Neural progenitor cell (in vitro differentiated cells): ENCODE data around the gene NINL. TPM values are rescaled to one million over a fixed set of nuclear protein-coding genes. Genes with fewer than 3 reads are reported as not detected.

Source experiments
- DNase-seq: peaks from one replicate; pipeline ENCODE4 v3.0.0-alpha.2; 2016; ENCODE audit warnings: low spot score
- H2AFZ ChIP-seq: fragments of 200-600 bp; sonication (generic); replicated peaks from 2 replicates; pipeline ENCODE4 v1.6.1; 2016; ENCODE audit warnings: antibody characterized with exemption
- H3F3A ChIP-seq: fragments of 200-600 bp; sonication (generic); 2 replicates; pipeline ENCODE4 v1.6.1; 2016; ENCODE audit warnings: antibody characterized with exemption, low read depth
- H3K27ac ChIP-seq: fragments of 200-600 bp; sonication (generic); 2 replicates; pipeline ENCODE4 v1.5.1; 2016; ENCODE audit warnings: mild to moderate bottlenecking
- H3K27me3 ChIP-seq: fragments of 200-600 bp; sonication (generic); 2 replicates; pipeline ENCODE4 v1.6.1; 2016; ENCODE audit warnings: mild to moderate bottlenecking, moderate library complexity
- H3K36me3 ChIP-seq: fragments of 200-600 bp; sonication (generic); 2 replicates; pipeline ENCODE4 v1.5.1; 2016
- H3K4me1 ChIP-seq: fragments of 200-600 bp; sonication (generic); 2 replicates; pipeline ENCODE4 v1.6.1; 2016; ENCODE audit warnings: mixed run types
- H3K4me2 ChIP-seq: fragments of 200-600 bp; sonication (generic); 2 replicates; pipeline ENCODE4 v1.6.1; 2016
- H3K4me3 ChIP-seq: fragments of 200-600 bp; sonication (generic); 2 replicates; pipeline ENCODE4 v1.5.1; 2016
- H3K79me2 ChIP-seq: fragments of 200-600 bp; sonication (generic); 2 replicates; pipeline ENCODE4 v1.6.1; 2016; ENCODE audit warnings: low read depth
- H3K9ac ChIP-seq: fragments of 200-600 bp; sonication (generic); 2 replicates; pipeline ENCODE4 v1.6.1; 2016
- H3K9me3 ChIP-seq: fragments of 200-600 bp; sonication (generic); 2 replicates; pipeline ENCODE4 v1.5.1; 2016; ENCODE audit warnings: low read depth
- H4K20me1 ChIP-seq: fragments of 200-600 bp; sonication (generic); 2 replicates; pipeline ENCODE4 v1.6.1; 2016; ENCODE audit warnings: low read depth
- H3K27ac Mint-ChIP-seq: 3 replicates; pipeline ENCODE4 v1.8.0; 2021; ENCODE audit warnings: mixed read lengths
- H3K27me3 Mint-ChIP-seq: 2 replicates; pipeline ENCODE4 v1.8.0; 2022; ENCODE audit warnings: low read depth, mild to moderate bottlenecking, inconsistent platforms, moderate library complexity, mixed read lengths; ENCODE audit not compliant: insufficient read depth
- H3K36me3 Mint-ChIP-seq: 3 replicates; pipeline ENCODE4 v1.8.0; 2021; ENCODE audit warnings: mixed read lengths
- H3K4me1 Mint-ChIP-seq: 3 replicates; pipeline ENCODE4 v1.8.0; 2021; ENCODE audit warnings: mixed read lengths
- H3K4me3 Mint-ChIP-seq: 3 replicates; pipeline ENCODE4 v1.8.0; 2021; ENCODE audit warnings: mild to moderate bottlenecking, moderate library complexity, mixed read lengths
- H3K9me3 Mint-ChIP-seq: 3 replicates; pipeline ENCODE4 v1.8.0; 2020; ENCODE audit warnings: mixed read lengths
- EZH2 ChIP-seq: fragments of 200-600 bp; sonication (generic); IDR thresholded peaks from 2 replicates; pipeline ENCODE4 v1.6.1; 2017; ENCODE audit warnings: antibody characterized with exemption, mild to moderate bottlenecking, moderate library complexity
- EZH2phosphoT487 ChIP-seq: fragments of 200-600 bp; sonication (generic); IDR thresholded peaks from 2 replicates; pipeline ENCODE4 v1.6.1; 2017; ENCODE audit warnings: antibody characterized with exemption
- total RNA-seq: library from RNA; depleted of rRNA; stranded (reverse); fragments of >200 nt; gene quantifications from 2 replicates; pipeline ENCODE4 v1.2.3, GENCODE V29; 2015; ENCODE audit warnings: low replicate concordance
- TF ChIP-seq, protein P1 (sequence below): fragments of 200-600 bp; sonication (generic); IDR thresholded peaks from 2 replicates; pipeline ENCODE4 v1.5.1; 2017; ENCODE audit warnings: antibody characterized with exemption, mild to moderate bottlenecking

NINL gene
- total RNA-seq, 1 donor from 2014 or later, result 21.5 TPM

DNA sequence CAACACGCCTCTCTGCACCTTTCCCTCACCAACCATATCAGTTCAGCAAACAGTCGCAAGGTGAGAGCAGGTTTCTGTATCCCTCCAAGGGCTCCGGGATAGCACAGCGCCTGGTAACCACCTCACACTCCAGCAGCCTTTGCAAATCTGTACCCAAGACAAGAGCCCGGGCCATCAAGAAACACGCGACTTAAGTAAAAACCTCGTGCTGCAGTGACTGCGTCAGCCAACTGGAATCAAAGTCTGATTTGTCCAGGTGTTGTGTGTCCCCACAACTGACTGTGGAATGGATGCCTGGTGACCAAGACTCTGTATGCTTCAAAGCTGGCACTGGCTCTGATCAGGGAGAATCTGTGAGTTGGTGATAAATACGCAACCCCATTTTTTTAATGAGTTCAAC is 74.1 kb downstream of the NINL start:
- Histone ChIP-seq H3K27ac (no peak overlapping the region), H3K4me3 (no peak overlapping the region), H3K9ac (no peak overlapping the region), H3K9me3 (peaks cover 3% of the 10 kb centered on the region), H4K20me1 (no peaks in the 10 kb centered on the region), H2AFZ (no peak overlapping the region), H3F3A (no peaks in the 10 kb centered on the region), H3K36me3 (peaks cover 3% of the 10 kb centered on the region), H3K79me2 (no peaks in the 10 kb centered on the region), H3K4me1 (no peaks in the 10 kb centered on the region), H3K4me2 (no peak overlapping the region), H3K27me3 (no peaks in the 10 kb centered on the region)
- H3K4me3 Mint-ChIP-seq, result no peak overlapping the region
- H3K4me1 Mint-ChIP-seq, result no peaks in the 10 kb centered on the region
- H3K27ac Mint-ChIP-seq, result no peak overlapping the region
- peaks cover 4% of the 10 kb centered on the region for H3K27me3 Mint-ChIP-seq
- peaks cover 73% of the 10 kb centered on the region for H3K36me3 Mint-ChIP-seq
- no peak for DNase-seq
- no peak for TF ChIP-seq EZH2
- TF ChIP-seq, protein P1, sequence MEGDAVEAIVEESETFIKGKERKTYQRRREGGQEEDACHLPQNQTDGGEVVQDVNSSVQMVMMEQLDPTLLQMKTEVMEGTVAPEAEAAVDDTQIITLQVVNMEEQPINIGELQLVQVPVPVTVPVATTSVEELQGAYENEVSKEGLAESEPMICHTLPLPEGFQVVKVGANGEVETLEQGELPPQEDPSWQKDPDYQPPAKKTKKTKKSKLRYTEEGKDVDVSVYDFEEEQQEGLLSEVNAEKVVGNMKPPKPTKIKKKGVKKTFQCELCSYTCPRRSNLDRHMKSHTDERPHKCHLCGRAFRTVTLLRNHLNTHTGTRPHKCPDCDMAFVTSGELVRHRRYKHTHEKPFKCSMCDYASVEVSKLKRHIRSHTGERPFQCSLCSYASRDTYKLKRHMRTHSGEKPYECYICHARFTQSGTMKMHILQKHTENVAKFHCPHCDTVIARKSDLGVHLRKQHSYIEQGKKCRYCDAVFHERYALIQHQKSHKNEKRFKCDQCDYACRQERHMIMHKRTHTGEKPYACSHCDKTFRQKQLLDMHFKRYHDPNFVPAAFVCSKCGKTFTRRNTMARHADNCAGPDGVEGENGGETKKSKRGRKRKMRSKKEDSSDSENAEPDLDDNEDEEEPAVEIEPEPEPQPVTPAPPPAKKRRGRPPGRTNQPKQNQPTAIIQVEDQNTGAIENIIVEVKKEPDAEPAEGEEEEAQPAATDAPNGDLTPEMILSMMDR, result no peak
- TF ChIP-seq EZH2phosphoT487, result no peak
- peaks cover 26% of the 10 kb centered on the region for H3K9me3 Mint-ChIP-seq

DNA sequence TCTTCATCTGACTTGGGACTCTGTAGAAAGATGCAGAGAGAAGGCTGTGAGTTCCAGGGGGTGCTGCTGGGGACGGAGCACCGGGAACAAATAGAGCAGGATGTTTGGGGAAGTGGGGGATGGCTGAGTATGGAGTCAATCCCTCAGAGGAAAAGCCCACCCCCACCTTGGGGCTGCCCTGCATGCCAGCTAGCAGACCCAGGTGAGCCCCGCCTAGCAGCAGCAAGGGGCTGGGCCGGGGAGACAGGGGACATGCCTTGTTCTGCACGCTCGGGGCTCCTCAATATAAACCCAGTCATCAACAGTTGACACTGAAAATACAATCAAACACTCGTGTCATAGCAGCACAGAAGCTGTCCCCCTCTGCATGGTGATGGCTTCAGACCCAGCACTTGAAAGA is 74.6 kb downstream of the NINL start:
- H3K9me3 ChIP-seq, result peaks cover 3% of the 10 kb centered on the region
- no peaks in the 10 kb centered on the region for H3K27me3 ChIP-seq
- no peak for DNase-seq
- Mint-ChIP-seq H3K36me3 (peaks cover 69% of the 10 kb centered on the region), H3K27me3 (no peaks in the 10 kb centered on the region), H3K4me3 (no peak overlapping the region), H3K27ac (no peak overlapping the region), H3K4me1 (no peaks in the 10 kb centered on the region), H3K9me3 (peaks cover 21% of the 10 kb centered on the region)
- no peaks in the 10 kb centered on the region for H4K20me1 ChIP-seq
- H3K27ac ChIP-seq, result no peak overlapping the region
- TF ChIP-seq, protein P1, result no peak
- TF ChIP-seq EZH2 (no peak), EZH2phosphoT487 (no peak)
- H3K4me1 ChIP-seq, result no peaks in the 10 kb centered on the region
- no peak overlapping the region for H3K9ac ChIP-seq
- H3K4me2 ChIP-seq, result no peak overlapping the region
- no peak overlapping the region for H2AFZ ChIP-seq
- H3K79me2 ChIP-seq, result no peaks in the 10 kb centered on the region
- no peaks in the 10 kb centered on the region for H3F3A ChIP-seq
- H3K4me3 ChIP-seq, result no peak overlapping the region
- peaks cover 3% of the 10 kb centered on the region for H3K36me3 ChIP-seq

DNA sequence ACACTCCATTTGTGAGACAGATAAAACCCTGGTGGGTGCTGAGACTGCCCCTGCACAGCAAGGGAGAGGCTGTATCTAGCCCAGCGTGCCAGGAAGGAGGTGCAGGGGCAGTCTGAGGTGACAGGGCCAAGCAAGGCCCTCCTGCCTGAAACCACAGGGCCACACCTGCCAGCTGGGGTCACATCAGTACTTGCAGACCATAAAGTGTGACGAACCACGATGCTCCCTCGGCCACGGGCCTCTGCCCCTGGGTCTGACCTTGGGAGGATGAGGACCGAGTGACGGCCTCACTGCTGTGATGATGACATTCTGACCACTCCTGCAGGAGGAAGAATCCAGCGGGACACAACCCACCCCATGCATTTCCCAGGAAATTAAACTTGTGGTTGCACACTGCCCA is 75.1 kb downstream of the NINL start:
- Mint-ChIP-seq H3K27me3 (no peaks in the 10 kb centered on the region), H3K27ac (no peak overlapping the region), H3K9me3 (peaks cover 16% of the 10 kb centered on the region), H3K36me3 (peaks cover 68% of the 10 kb centered on the region), H3K4me1 (no peaks in the 10 kb centered on the region), H3K4me3 (no peak overlapping the region)
- Histone ChIP-seq H4K20me1 (no peaks in the 10 kb centered on the region), H3K9me3 (peaks cover 2% of the 10 kb centered on the region), H3K27ac (no peak overlapping the region), H3K36me3 (peaks cover 1% of the 10 kb centered on the region), H3K27me3 (no peaks in the 10 kb centered on the region), H3F3A (no peaks in the 10 kb centered on the region), H3K4me1 (no peaks in the 10 kb centered on the region), H3K9ac (no peak overlapping the region), H3K4me2 (no peak overlapping the region), H3K79me2 (no peaks in the 10 kb centered on the region), H2AFZ (no peak overlapping the region), H3K4me3 (no peak overlapping the region)
- DNase-seq, result no peak
- TF ChIP-seq, protein P1, result no peak
- no peak for TF ChIP-seq EZH2phosphoT487
- no peak for TF ChIP-seq EZH2

DNA sequence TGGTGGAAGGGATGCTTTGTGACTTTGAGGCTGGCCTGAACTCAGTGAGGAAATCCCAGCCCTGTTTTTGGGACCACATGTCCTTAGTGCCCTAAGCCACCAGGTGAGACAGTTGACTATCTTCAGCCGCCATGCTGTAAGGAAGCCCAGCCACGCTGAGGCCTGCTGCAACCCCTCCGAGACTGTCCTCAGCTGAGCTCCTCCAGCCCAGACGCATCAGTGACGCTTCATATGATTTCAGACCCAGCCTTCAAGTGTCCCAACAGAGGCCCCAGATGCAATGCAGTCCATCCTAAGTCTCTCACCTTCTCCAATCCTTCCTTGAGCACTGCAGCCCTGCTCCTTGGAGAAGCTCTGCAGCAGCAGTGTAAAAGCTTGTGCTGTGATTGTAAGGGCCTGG is 76.2 kb downstream of the NINL start:
- Histone ChIP-seq H2AFZ (no peak overlapping the region), H3K4me1 (no peaks in the 10 kb centered on the region), H3K9me3 (no peaks in the 10 kb centered on the region), H3K4me3 (no peak overlapping the region), H3K9ac (no peak overlapping the region), H3K79me2 (no peaks in the 10 kb centered on the region), H4K20me1 (no peaks in the 10 kb centered on the region), H3K27me3 (no peaks in the 10 kb centered on the region), H3K36me3 (no peaks in the 10 kb centered on the region), H3F3A (no peaks in the 10 kb centered on the region), H3K27ac (no peak overlapping the region), H3K4me2 (no peak overlapping the region)
- DNase-seq, result no peak
- peaks cover 5% of the 10 kb centered on the region for H3K9me3 Mint-ChIP-seq
- no peak overlapping the region for H3K4me3 Mint-ChIP-seq
- no peaks in the 10 kb centered on the region for H3K4me1 Mint-ChIP-seq
- H3K27me3 Mint-ChIP-seq, result no peaks in the 10 kb centered on the region
- H3K27ac Mint-ChIP-seq, result peak overlapping the region; percentile 42
- peaks cover 64% of the 10 kb centered on the region for H3K36me3 Mint-ChIP-seq
- TF ChIP-seq EZH2phosphoT487 (no peak), EZH2 (no peak)
- TF ChIP-seq, protein P1, result no peak
